Measurements from ENCODE around the gene C3orf20.

The C3orf20 gene

GRCh38 chr3:14674841-14675240 is at the start of gene C3orf20:
TSS of gene C3orf20 (plus strand) at chr3:14675141. CDS start at chr3:14682714, 7,573 bp downstream.
- no peak for TF ChIP-seq EZH2phosphoT487 (conservative IDR thresholded peaks at IDR 0.05; ENCODE audit: low read length)
- H3K36me3 ChIP-seq (ENCODE audit: low read length): peaks cover 24% of the 10 kb centered on the region
- H3K27ac ChIP-seq (ENCODE audit: low read depth, low read length): peak within 1 kb of the TSS; percentile 67
- H3K4me3 ChIP-seq (ENCODE audit: insufficient read depth, low read length, poor library complexity, severe bottlenecking): no peak within 1 kb of the TSS
- no peaks in the 10 kb centered on the region for H3K9me2 ChIP-seq (replicated peaks; ENCODE audit: insufficient read depth, low read length)
- H3K79me2 ChIP-seq (ENCODE audit: insufficient read depth, low read length): no peaks in the 10 kb centered on the region
- H3K4me2 ChIP-seq (ENCODE audit: low read depth, low read length, poor library complexity, severe bottlenecking): peak within 1 kb of the TSS; percentile 33
- H3K9ac ChIP-seq (ENCODE audit: low read length): peak within 1 kb of the TSS; percentile 30
- H2AFZ ChIP-seq (ENCODE audit: low read depth, low read length, severe bottlenecking): no peak within 1 kb of the TSS
- H4K20me1 ChIP-seq (ENCODE audit: low read depth, low read length): no peaks in the 10 kb centered on the region
- peaks cover 4% of the 10 kb centered on the region; the same call in 1 of the 2 replicates for H3K9me3 ChIP-seq (ENCODE audit: insufficient read depth, low read length)
- H3F3A ChIP-seq (ENCODE audit: insufficient read depth): peaks cover 11% of the 10 kb centered on the region
- H3K27me3 ChIP-seq (ENCODE audit: low read length): no peaks in the 10 kb centered on the region

- Histone ChIP-seq H3K9me2 (replicated peaks; ENCODE audit: insufficient read depth, low read length) (no peaks in the 10 kb centered on the region), H3F3A (ENCODE audit: insufficient read depth) (no peaks in the 10 kb centered on the region), H3K4me3 (ENCODE audit: insufficient read depth, low read length, poor library complexity, severe bottlenecking) (no peak overlapping the region), H3K79me2 (ENCODE audit: insufficient read depth, low read length) (no peaks in the 10 kb centered on the region), H3K4me2 (ENCODE audit: low read depth, low read length, poor library complexity, severe bottlenecking) (no peak overlapping the region), H3K36me3 (ENCODE audit: low read length) (no peaks in the 10 kb centered on the region), H3K27me3 (ENCODE audit: low read length) (no peaks in the 10 kb centered on the region), H3K27ac (ENCODE audit: low read depth, low read length) (no peak overlapping the region), H3K9me3 (ENCODE audit: insufficient read depth, low read length) (no peaks in the 10 kb centered on the region), H2AFZ (ENCODE audit: low read depth, low read length, severe bottlenecking) (no peak overlapping the region), H4K20me1 (ENCODE audit: low read depth, low read length) (no peaks in the 10 kb centered on the region), H3K9ac (ENCODE audit: low read length) (no peak overlapping the region)
- TF ChIP-seq EZH2phosphoT487 (conservative IDR thresholded peaks at IDR 0.05; ENCODE audit: low read length) (no peak), CTCF (IDR thresholded peaks at IDR 0.05; ENCODE audit: insufficient read depth, low read length, poor library complexity, severe bottlenecking) (no peak)
These were observed 49.5 kb upstream of the C3orf20 start for GRCh38 chr3:14625443-14625842.

DNA sequence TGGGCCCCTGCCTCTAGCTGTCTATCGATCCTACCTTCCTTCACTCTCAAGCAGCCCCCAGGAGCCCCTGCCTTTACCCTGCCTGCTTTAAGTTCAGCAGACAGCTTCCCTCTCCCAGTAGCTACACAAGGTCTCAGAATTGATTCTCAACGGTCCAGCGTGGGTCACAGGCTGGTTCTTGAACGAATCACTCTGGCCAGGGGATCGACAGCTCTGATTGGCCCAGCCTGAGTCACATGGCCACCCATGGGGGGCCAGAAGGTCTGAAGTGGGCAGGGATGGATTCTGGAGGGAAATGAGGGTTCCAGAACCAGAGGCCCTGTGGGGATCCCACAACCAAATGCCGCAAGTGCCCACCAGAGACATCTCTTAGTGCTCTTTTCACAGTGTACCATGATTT is 47.1 kb upstream of the C3orf20 start:
- H3K9me3 ChIP-seq (ENCODE audit: insufficient read depth, low read length): no peaks in the 10 kb centered on the region
- no peak for TF ChIP-seq CTCF (IDR thresholded peaks at IDR 0.05; ENCODE audit: insufficient read depth, low read length, poor library complexity, severe bottlenecking)
- no peak for TF ChIP-seq EZH2phosphoT487 (conservative IDR thresholded peaks at IDR 0.05; ENCODE audit: low read length)
- H3K79me2 ChIP-seq (ENCODE audit: insufficient read depth, low read length): no peaks in the 10 kb centered on the region
- no peaks in the 10 kb centered on the region for H3K9me2 ChIP-seq (replicated peaks; ENCODE audit: insufficient read depth, low read length)
- H3K27ac ChIP-seq (ENCODE audit: low read depth, low read length): no peak overlapping the region
- no peak overlapping the region for H2AFZ ChIP-seq (ENCODE audit: low read depth, low read length, severe bottlenecking)
- H3K4me2 ChIP-seq (ENCODE audit: low read depth, low read length, poor library complexity, severe bottlenecking): no peak overlapping the region
- no peak overlapping the region for H3K4me3 ChIP-seq (ENCODE audit: insufficient read depth, low read length, poor library complexity, severe bottlenecking)
- no peaks in the 10 kb centered on the region for H3K27me3 ChIP-seq (ENCODE audit: low read length)
- H3K9ac ChIP-seq (ENCODE audit: low read length): no peak overlapping the region
- H3K36me3 ChIP-seq (ENCODE audit: low read length): no peaks in the 10 kb centered on the region
- no peaks in the 10 kb centered on the region for H4K20me1 ChIP-seq (ENCODE audit: low read depth, low read length)
- no peaks in the 10 kb centered on the region for H3F3A ChIP-seq (ENCODE audit: insufficient read depth)

GRCh38 chr3:14628406-14628805 is 46.5 kb upstream of the C3orf20 start:
- Histone ChIP-seq H3K9ac (ENCODE audit: low read length) (no peak overlapping the region), H3K9me3 (ENCODE audit: insufficient read depth, low read length) (no peaks in the 10 kb centered on the region), H3K79me2 (ENCODE audit: insufficient read depth, low read length) (no peaks in the 10 kb centered on the region), H3K9me2 (replicated peaks; ENCODE audit: insufficient read depth, low read length) (no peaks in the 10 kb centered on the region), H3F3A (ENCODE audit: insufficient read depth) (no peaks in the 10 kb centered on the region), H3K4me3 (ENCODE audit: insufficient read depth, low read length, poor library complexity, severe bottlenecking) (no peak overlapping the region), H3K27me3 (ENCODE audit: low read length) (no peaks in the 10 kb centered on the region), H2AFZ (ENCODE audit: low read depth, low read length, severe bottlenecking) (no peak overlapping the region), H3K4me2 (ENCODE audit: low read depth, low read length, poor library complexity, severe bottlenecking) (no peak overlapping the region), H3K36me3 (ENCODE audit: low read length) (no peaks in the 10 kb centered on the region), H3K27ac (ENCODE audit: low read depth, low read length) (no peak overlapping the region), H4K20me1 (ENCODE audit: low read depth, low read length) (no peaks in the 10 kb centered on the region)
- TF ChIP-seq CTCF (IDR thresholded peaks at IDR 0.05; ENCODE audit: insufficient read depth, low read length, poor library complexity, severe bottlenecking): no peak
- no peak for TF ChIP-seq EZH2phosphoT487 (conservative IDR thresholded peaks at IDR 0.05; ENCODE audit: low read length)

All from SU-DHL-6 (cell line).